ENCODE data around the gene FHOD3. TPM values are rescaled to one million over a fixed set of nuclear protein-coding genes. Genes with fewer than 3 reads are reported as not detected.

Gene FHOD3
- total and polyA plus RNA-seq, 2 of the 4 experiments (the other 2 are of a cell fraction): 14.6 to 16.0 TPM

GRCh38 chr18:36269157-36269556 is 28.4 kb upstream of the FHOD3 start:
- no peak for ATAC-seq (ENCODE audit: low read depth)

More at GRCh38 chr18:36269157-36269556, 28.4 kb upstream of the FHOD3 start:
- ChIA-PET CTCF (no interaction called here), POLR2A (ENCODE audit: unreplicated experiment) (no interaction called here)
- Histone ChIP-seq H3K4me1 (ENCODE audit: control insufficient read depth, insufficient read depth, low read length) (no peaks in the 10 kb centered on the region), H4K5ac (ENCODE audit: low read depth, low read length) (no peak overlapping the region), H3K18ac (ENCODE audit: low read depth, low read length) (no peak overlapping the region), H2AK5ac (ENCODE audit: low read depth, low read length) (no peak overlapping the region), H4K8ac (ENCODE audit: low read depth in 2 of 2, low read length in 2 of 2) (no peak overlapping the region), H3K23ac (ENCODE audit: low read depth, low read length) (no peak overlapping the region), H3K79me1 (ENCODE audit: low read depth in 1 of 2, low read length in 2 of 2) (no peaks in the 10 kb centered on the region), H3K4me3 (ENCODE audit: insufficient read depth, low read depth, low read length) (no peak overlapping the region), H3K27me3 (ENCODE audit: control insufficient read depth, insufficient read depth, low read length) (no peaks in the 10 kb centered on the region), H4K20me1 (ENCODE audit: insufficient read depth, low read length) (no peaks in the 10 kb centered on the region), H2AFZ (replicated peaks; ENCODE audit: low read length, poor library complexity) (no peak overlapping the region), H3K14ac (replicated peaks; ENCODE audit: low read depth, low read length) (no peak overlapping the region), H3K56ac (ENCODE audit: extremely low read depth, insufficient read depth, low read length) (no peak overlapping the region), H4K91ac (ENCODE audit: insufficient read depth, low read depth, low read length) (no peak overlapping the region), H2BK120ac (ENCODE audit: low read depth, low read length) (no peak overlapping the region), H2BK15ac (ENCODE audit: low read depth, low read length) (no peak overlapping the region), H2BK5ac (ENCODE audit: low read depth, low read length, poor library complexity, severe bottlenecking) (no peak overlapping the region), H2AK9ac (replicated peaks; ENCODE audit: low read depth, low read length, poor library complexity) (no peak overlapping the region), H3K4me2 (ENCODE audit: low read depth, low read length) (no peak overlapping the region), H2BK20ac (ENCODE audit: low read depth, low read length) (no peak overlapping the region), H3K9ac (ENCODE audit: low read depth, low read length) (no peak overlapping the region), H3K4ac (ENCODE audit: low read depth, low read length) (no peak overlapping the region), H3K36me3 (ENCODE audit: control insufficient read depth, insufficient read depth, low read length) (peaks cover 10% of the 10 kb centered on the region; the same call in 1 of the 2 replicates), H3K9me3 (ENCODE audit: control insufficient read depth, insufficient read depth, low read length) (no peaks in the 10 kb centered on the region), H3K9me1 (ENCODE audit: insufficient read depth, low read length) (peaks cover 5% of the 10 kb centered on the region; the same call in 1 of the 2 replicates), H3K27ac (ENCODE audit: insufficient read depth, low read length) (no peak overlapping the region)
- TSS peak; percentile 16 for BruUV-seq (replicated peaks)
- in situ Hi-C loops (cut with MboI; ENCODE audit: low sequenced_read_pairs) (no loop called here), dilution Hi-C loops (cut with HindIII; ENCODE audit: low sequenced_read_pairs, unreplicated experiment) (no loop called here), intact Hi-C loops (cut with micrococcal nuclease) (no loop called here)
- TF ChIP-seq RFX5 (IDR thresholded peaks at IDR 0.05; ENCODE audit: low read depth, low read length): no peak
- TF ChIP-seq MAZ (IDR thresholded peaks at IDR 0.05; ENCODE audit: borderline replicate concordance, low read depth, low read length): no peak
- TF ChIP-seq NFE2L2 (IDR thresholded peaks at IDR 0.05; ENCODE audit: low read depth, low read length): no peak
- TF ChIP-seq, protein P1, sequence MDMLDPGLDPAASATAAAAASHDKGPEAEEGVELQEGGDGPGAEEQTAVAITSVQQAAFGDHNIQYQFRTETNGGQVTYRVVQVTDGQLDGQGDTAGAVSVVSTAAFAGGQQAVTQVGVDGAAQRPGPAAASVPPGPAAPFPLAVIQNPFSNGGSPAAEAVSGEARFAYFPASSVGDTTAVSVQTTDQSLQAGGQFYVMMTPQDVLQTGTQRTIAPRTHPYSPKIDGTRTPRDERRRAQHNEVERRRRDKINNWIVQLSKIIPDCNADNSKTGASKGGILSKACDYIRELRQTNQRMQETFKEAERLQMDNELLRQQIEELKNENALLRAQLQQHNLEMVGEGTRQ (IDR thresholded peaks at IDR 0.05; ENCODE audit: low read depth, low read length): no peak
- TF ChIP-seq CEBPB (IDR thresholded peaks at IDR 0.05; ENCODE audit: low read depth, low read length): no peak
- no peak for TF ChIP-seq FOS (IDR thresholded peaks at IDR 0.05; ENCODE audit: low read depth, low read length)
- TF ChIP-seq POLR2A (IDR thresholded peaks at IDR 0.05; ENCODE audit: low read depth, low read length): no peak
- TF ChIP-seq CTCF (conservative IDR thresholded peaks at IDR 0.05; ENCODE audit: low read depth, low read length): no peak
- TF ChIP-seq RAD21 (IDR thresholded peaks at IDR 0.05; ENCODE audit: low read length): no peak
- TF ChIP-seq CHD1 (IDR thresholded peaks at IDR 0.05; ENCODE audit: low read depth, low read length): no peak
- TF ChIP-seq SMC3 (IDR thresholded peaks at IDR 0.05; ENCODE audit: low read depth, low read length): no peak
- no peak for TF ChIP-seq MAFK (IDR thresholded peaks at IDR 0.05; ENCODE audit: low read depth, low read length)
- no peak for TF ChIP-seq RCOR1 (IDR thresholded peaks at IDR 0.05; ENCODE audit: insufficient replicate concordance, low read length)
- no peak for TF ChIP-seq BHLHE40 (IDR thresholded peaks at IDR 0.05; ENCODE audit: low read depth, low read length)
- TF ChIP-seq MXI1 (IDR thresholded peaks at IDR 0.05; ENCODE audit: borderline replicate concordance, low read depth, low read length): no peak
- TF ChIP-seq, protein P2, sequence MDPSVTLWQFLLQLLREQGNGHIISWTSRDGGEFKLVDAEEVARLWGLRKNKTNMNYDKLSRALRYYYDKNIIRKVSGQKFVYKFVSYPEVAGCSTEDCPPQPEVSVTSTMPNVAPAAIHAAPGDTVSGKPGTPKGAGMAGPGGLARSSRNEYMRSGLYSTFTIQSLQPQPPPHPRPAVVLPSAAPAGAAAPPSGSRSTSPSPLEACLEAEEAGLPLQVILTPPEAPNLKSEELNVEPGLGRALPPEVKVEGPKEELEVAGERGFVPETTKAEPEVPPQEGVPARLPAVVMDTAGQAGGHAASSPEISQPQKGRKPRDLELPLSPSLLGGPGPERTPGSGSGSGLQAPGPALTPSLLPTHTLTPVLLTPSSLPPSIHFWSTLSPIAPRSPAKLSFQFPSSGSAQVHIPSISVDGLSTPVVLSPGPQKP (IDR thresholded peaks at IDR 0.05; ENCODE audit: borderline replicate concordance, low read depth, low read length): no peak
- WGBS, 2 experiments (ENCODE audit: extremely low coverage in 2 of 2, insufficient read length in 1 of 2): 40% methylated on average over 1 of the region's 4 CpGs; no CpG with 5 or more reads in 1 of the 2 experiments
- DNase-seq: no peak

Data from IMR-90 (cell line).